Thyroid gland (tissue), 4 donors: ENCODE measurements around the gene CACNA1I. TPM values are rescaled to one million over a fixed set of nuclear protein-coding genes. Genes with fewer than 3 reads are reported as not detected.

ENCODE experiments used
- DNase-seq, 2 donors: peaks; one replicate each; pipeline ENCODE4 v3.0.0-alpha.2; 2019
- H3K27ac ChIP-seq, 3 donors: fragments of 200-600 bp; sonication (generic); 1 replicate in 2 of 3; 2 replicates in 1 of 3; pipeline ENCODE4 v1.5.1; 2016 to 2019; ENCODE audit warnings: mild to moderate bottlenecking in 1 of 3, moderate library complexity in 1 of 3
- H3K27me3 ChIP-seq: fragments of 200-600 bp; sonication (generic); one replicate; pipeline ENCODE4 v1.5.1; 2019
- H3K36me3 ChIP-seq, 2 donors: fragments of 200-600 bp; sonication (generic); one replicate each; pipeline ENCODE4 v1.5.1; 2016 to 2019
- H3K4me1 ChIP-seq, 2 donors: fragments of 200-600 bp; sonication (generic); one replicate each; pipeline ENCODE4 v1.5.1; 2017 to 2019
- H3K4me3 ChIP-seq, 3 donors: fragments of 200-600 bp; sonication (generic); replicated peaks in 1 of 3; 1 replicate in 2 of 3; 2 replicates in 1 of 3; pipeline ENCODE4 v1.5.1; 2016; ENCODE audit warnings: mild to moderate bottlenecking in 1 of 3
- H3K9me3 ChIP-seq: fragments of 200-600 bp; sonication (generic); one replicate; pipeline ENCODE4 v1.5.1; 2017
- POLR2A ChIP-seq, 2 donors: fragments of 450-650 bp; IDR thresholded peaks; one replicate each; pipeline ENCODE4 v1.6.1; 2017; ENCODE audit warnings: antibody characterized with exemption in 2 of 2, mild to moderate bottlenecking in 2 of 2, moderate library complexity in 1 of 2
- WGBS, 2 donors: methylation state at CpG; one replicate each; pipeline ENCODE4 v1.1.5; 2017; 5-methylcytosine and 5-hydroxymethylcytosine counted together
- intact Hi-C: fragments of 100-400 bp; cut with DNase I; formaldehyde crosslinking; loops from one replicate; pipeline ENCODE4 v1.15.1; 2023
- total RNA-seq, 4 donors: library from RNA; depleted of rRNA; stranded (reverse); fragments of >200 nt; gene quantifications; one replicate each; pipeline ENCODE4 v1.2.3, GENCODE V29; 2016
- TF ChIP-seq, protein P1 (sequence below), 6 experiments: fragments of 200-600 bp in 3 of 6; fragments of 450-650 bp in 3 of 6; sonication (generic) in 3 of 6; IDR thresholded peaks; one replicate each; pipeline ENCODE4 v1.5.1; 2016 to 2019; ENCODE audit warnings: antibody characterized with exemption in 6 of 6, mild to moderate bottlenecking in 2 of 6, inconsistent platforms in 1 of 6, moderate library complexity in 1 of 6

The CACNA1I gene
- total RNA-seq, 4 donors from 2014 or later = 3.7 to 10.7 (median 6.4) TPM

DNA sequence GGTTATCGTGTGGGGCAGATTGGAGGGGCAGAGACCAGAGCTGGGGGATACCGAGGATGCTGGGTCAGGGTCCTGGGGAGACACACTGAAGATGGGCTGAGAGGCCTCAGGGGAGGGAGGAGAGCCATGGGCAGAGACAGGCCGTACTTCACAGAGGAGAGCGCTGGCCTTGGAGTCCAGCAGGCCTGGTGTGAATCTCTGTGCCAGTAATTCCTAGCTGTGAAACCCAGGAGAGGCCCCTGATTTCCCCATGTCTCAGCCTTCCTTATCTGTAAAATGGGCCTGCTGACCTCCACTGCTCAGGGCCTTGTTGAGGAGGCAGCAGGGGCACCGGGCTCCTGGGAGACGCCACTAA is 23.4 kb downstream of the CACNA1I start:
- TF ChIP-seq POLR2A (IDR thresholded peaks at IDR 0.05) = no peak
- TF ChIP-seq, protein P1, sequence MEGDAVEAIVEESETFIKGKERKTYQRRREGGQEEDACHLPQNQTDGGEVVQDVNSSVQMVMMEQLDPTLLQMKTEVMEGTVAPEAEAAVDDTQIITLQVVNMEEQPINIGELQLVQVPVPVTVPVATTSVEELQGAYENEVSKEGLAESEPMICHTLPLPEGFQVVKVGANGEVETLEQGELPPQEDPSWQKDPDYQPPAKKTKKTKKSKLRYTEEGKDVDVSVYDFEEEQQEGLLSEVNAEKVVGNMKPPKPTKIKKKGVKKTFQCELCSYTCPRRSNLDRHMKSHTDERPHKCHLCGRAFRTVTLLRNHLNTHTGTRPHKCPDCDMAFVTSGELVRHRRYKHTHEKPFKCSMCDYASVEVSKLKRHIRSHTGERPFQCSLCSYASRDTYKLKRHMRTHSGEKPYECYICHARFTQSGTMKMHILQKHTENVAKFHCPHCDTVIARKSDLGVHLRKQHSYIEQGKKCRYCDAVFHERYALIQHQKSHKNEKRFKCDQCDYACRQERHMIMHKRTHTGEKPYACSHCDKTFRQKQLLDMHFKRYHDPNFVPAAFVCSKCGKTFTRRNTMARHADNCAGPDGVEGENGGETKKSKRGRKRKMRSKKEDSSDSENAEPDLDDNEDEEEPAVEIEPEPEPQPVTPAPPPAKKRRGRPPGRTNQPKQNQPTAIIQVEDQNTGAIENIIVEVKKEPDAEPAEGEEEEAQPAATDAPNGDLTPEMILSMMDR (IDR thresholded peaks at IDR 0.05) = no peak
- H3K27ac ChIP-seq = no peak overlapping the region
- H3K36me3 ChIP-seq = no peaks in the 10 kb centered on the region
- 73 to 82% methylated on average over 6 of the region's 6 CpGs for WGBS, 2 donors
- no peak overlapping the region for H3K4me3 ChIP-seq
- no peaks in the 10 kb centered on the region for H3K27me3 ChIP-seq
- H3K9me3 ChIP-seq = no peaks in the 10 kb centered on the region
- H3K4me1 ChIP-seq = peaks cover 0 to 20% of the 10 kb centered on the region in 2 donors
- no peak for DNase-seq
- intact Hi-C loops = no loop called here

DNA sequence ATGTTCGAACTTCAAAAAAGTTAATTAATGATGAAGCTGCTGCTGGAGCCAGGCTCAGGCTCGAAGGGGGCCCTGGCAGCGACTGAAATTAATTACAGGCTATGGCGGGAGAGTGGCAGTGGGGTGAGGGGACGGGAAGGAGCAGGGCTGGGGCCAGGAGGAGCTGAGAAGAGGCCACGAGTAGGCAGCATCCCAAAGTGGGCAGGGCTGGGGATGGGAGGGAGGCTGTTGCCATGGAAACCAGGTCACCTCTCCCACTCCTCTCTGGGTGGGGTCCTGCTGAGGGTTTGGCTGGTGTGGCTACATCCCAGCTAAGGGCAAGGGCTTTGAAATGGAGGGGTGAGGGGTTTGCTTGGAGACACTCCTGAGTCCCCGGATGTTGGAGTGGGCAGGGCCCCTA is 23.9 kb downstream of the CACNA1I start:
- DNase-seq = no peak
- 68 to 71% methylated on average over 7 of the region's 7 CpGs for WGBS, 2 donors
- Histone ChIP-seq H3K27me3 (no peaks in the 10 kb centered on the region), H3K36me3 (no peaks in the 10 kb centered on the region), H3K4me1 (peaks cover 0 to 20% of the 10 kb centered on the region in 2 donors), H3K27ac (no peak overlapping the region), H3K4me3 (no peak overlapping the region), H3K9me3 (no peaks in the 10 kb centered on the region)
- intact Hi-C loops = no loop called here
- TF ChIP-seq, protein P1 (IDR thresholded peaks at IDR 0.05) = no peak
- no peak for TF ChIP-seq POLR2A (IDR thresholded peaks at IDR 0.05)

DNA sequence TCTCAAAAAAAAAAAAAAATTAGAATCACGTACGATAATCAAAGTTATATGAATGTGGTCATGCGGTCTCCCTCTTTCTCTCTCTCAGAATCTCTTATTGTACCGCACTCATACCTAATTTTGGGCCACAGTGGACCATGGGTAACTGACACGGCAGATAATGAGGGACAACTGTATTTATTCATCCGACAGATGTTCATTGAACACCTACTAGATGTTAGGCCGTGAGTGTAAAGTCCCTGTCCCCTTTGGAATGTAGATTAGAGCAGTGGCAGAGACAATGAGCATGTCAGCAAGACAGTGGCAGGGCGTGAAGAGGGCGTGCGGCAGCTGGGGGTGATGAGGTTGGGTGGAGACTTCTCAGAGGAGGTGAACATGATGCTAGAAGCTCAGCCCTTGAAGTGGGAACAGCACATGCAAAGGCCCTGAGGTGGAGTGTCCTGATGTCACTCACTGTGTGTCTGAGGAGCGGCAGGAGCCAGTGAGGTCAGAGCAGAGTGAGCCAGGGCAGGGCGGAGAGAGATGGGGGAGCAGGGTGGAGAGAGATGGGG is 25.1 kb downstream of the CACNA1I start:
- WGBS, 2 donors = 80 to 88% methylated on average over 11 to 12 of the region's 12 CpGs
- H3K9me3 ChIP-seq = no peaks in the 10 kb centered on the region
- no peaks in the 10 kb centered on the region for H3K27me3 ChIP-seq

DNA sequence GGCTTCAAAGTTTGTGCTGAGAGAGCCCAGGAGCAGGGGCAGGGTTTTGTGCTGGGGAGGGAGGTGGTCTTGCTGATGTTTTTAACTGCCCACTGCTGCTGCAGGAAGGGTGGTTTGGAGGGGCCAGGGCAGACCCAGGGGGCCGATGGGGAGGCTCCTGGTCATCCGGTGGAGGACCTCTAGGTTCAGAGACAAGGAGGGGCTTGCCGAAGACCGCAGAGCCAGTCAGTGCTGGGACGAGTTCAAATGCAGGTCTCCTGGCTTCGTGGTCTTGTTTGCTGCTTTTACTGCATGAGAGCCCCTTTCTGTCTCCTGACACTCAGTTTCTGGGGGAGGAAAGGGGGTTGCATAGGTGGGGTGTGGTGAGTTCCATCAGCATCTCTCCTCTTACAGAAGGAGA is 26.0 kb downstream of the CACNA1I start:
- WGBS, 2 donors = 72 to 78% methylated on average over 4 to 6 of the region's 6 CpGs
- no peaks in the 10 kb centered on the region for H3K27me3 ChIP-seq

More for the DNA sequence above, 25.1 kb downstream of the CACNA1I start:
- TF ChIP-seq POLR2A (IDR thresholded peaks at IDR 0.05) = no peak
- TF ChIP-seq, protein P1 (IDR thresholded peaks at IDR 0.05) = no peak
- DNase-seq = no peak
- Histone ChIP-seq H3K4me3 (no peak overlapping the region), H3K27ac (no peak overlapping the region), H3K36me3 (no peaks in the 10 kb centered on the region), H3K4me1 (peaks cover 0 to 20% of the 10 kb centered on the region in 2 donors)
- intact Hi-C loops = no loop called here

DNA sequence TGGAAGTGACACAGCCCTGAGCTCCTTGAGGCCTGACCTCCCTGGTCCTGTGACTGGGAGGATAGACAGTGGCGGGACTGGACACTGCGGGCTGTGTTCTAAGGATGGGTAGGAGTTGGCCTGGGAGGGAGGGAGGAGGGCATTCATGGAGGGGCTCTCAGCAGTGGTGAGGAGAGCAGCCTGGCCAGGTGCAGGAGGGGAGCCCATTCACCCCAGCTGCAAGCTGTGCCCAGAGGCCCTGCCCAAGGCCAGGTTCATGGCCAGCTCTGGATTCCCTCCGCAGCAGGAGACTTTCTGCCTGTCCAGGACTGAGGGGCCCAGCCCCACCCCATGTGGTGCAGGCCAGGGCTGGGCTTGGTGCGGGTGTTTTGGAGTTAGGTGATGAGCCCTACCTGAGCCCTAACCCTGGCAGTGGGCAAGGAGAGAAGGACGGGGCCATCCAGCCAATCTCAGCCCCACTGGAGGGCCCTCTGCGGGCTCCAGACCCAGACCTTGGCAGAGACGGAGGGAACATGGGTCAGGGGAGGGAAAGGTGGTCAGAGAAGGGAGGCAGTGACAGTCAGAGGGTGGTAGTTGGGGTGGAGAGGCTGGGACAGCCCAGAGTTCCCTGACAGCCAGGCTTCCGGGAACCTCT is 26.8 kb downstream of the CACNA1I start:
- intact Hi-C loops = no loop called here
- TF ChIP-seq, protein P1 (IDR thresholded peaks at IDR 0.05) = no peak
- no peak for TF ChIP-seq POLR2A (IDR thresholded peaks at IDR 0.05)
- Histone ChIP-seq H3K4me1 (peaks cover 0 to 10% of the 10 kb centered on the region in 2 donors), H3K4me3 (no peak overlapping the region), H3K9me3 (no peaks in the 10 kb centered on the region), H3K36me3 (no peaks in the 10 kb centered on the region), H3K27me3 (no peaks in the 10 kb centered on the region), H3K27ac (no peak overlapping the region)
- no peak for DNase-seq
- WGBS, 2 donors = 89 to 92% methylated on average over 7 to 8 of the region's 8 CpGs

More for the DNA sequence above, 26.0 kb downstream of the CACNA1I start:
- no peaks in the 10 kb centered on the region for H3K36me3 ChIP-seq
- no peak overlapping the region for H3K4me3 ChIP-seq
- intact Hi-C loops = no loop called here
- DNase-seq = no peak
- H3K27ac ChIP-seq = no peak overlapping the region
- H3K9me3 ChIP-seq = no peaks in the 10 kb centered on the region
- TF ChIP-seq, protein P1 (IDR thresholded peaks at IDR 0.05) = no peak
- TF ChIP-seq POLR2A (IDR thresholded peaks at IDR 0.05) = no peak
- H3K4me1 ChIP-seq = peaks cover 0 to 17% of the 10 kb centered on the region in 2 donors
